T-helper 1 cell treated with Interleukin-12 subunit alpha and Interleukin-12 subunit beta and Interleukin-4 antibody, amounts not matched to agents 30 μg/mL and 1 μg/mL, for 36 hours (primary cell): Measurements from ENCODE around the gene PTPN4.
"Not testable (repeated sequence)": the region's sequence is repeated elsewhere in the genome, so short reads cannot be mapped to it uniquely, and the experiment has no call there.

Experiments used
- H3K27ac Mint-ChIP-seq: one replicate; pipeline ENCODE4 v1.8.0; 2021; ENCODE audit warnings: mild to moderate bottlenecking, mixed read lengths
- H3K27me3 Mint-ChIP-seq: one replicate; pipeline ENCODE4 v1.8.0; 2021; ENCODE audit warnings: low read depth, mixed read lengths
- H3K36me3 Mint-ChIP-seq: one replicate; pipeline ENCODE4 v1.8.0; 2021; ENCODE audit warnings: low read depth, mixed read lengths
- H3K4me1 Mint-ChIP-seq: one replicate; pipeline ENCODE4 v1.8.0; 2021; ENCODE audit warnings: low read depth, mixed read lengths
- H3K4me3 Mint-ChIP-seq: one replicate; pipeline ENCODE4 v1.8.0; 2021; ENCODE audit warnings: mild to moderate bottlenecking, moderate library complexity, mixed read lengths
- H3K9me3 Mint-ChIP-seq: one replicate; pipeline ENCODE4 v1.8.0; 2021; ENCODE audit warnings: mixed read lengths

The PTPN4 gene

DNA sequence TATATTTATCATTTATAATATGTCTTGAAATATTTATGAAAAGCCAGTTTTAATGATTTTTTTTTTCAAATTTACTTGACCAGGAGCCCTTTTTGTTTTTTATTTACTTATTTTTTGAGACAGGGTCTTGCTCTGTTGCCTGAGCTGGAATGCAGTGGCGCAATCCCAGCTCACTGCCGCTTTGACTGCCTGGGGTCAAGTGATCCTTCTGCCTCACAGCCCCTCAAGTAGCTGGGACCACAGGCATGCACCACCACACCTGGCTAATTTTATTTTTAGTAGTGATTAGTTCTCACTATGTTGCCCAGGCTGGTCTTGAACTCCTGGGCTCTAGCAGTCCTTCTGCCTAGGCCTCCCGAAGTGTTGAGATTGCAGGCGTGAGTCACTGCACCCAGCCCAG lies 258.8 kb downstream of the PTPN4 start:
- peaks cover 29% of the 10 kb centered on the region for H3K27me3 Mint-ChIP-seq
- H3K27ac Mint-ChIP-seq = no peak overlapping the region
- H3K9me3 Mint-ChIP-seq = no peaks in the 10 kb centered on the region
- no peaks in the 10 kb centered on the region for H3K36me3 Mint-ChIP-seq
- no peaks in the 10 kb centered on the region for H3K4me1 Mint-ChIP-seq
- H3K4me3 Mint-ChIP-seq = no peak overlapping the region

DNA sequence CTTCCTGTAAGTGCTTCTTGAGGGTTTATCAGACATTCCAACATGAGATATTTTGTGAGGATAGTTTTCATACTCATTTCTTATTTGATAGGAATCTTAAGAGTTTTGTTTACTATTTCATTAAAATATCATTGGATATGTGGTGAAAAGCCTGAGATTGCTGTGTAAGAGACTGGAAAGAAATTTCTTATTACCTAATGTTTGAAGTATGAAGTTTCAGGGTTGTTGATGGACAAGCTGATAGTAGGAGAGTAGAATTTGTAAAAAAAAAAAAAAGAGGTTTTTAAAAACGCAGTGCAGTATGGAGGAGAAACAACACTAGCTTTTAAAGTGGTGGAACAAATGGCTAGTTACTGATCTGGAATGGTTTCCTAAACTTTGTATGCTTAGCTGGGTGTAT lies 260.8 kb downstream of the PTPN4 start:
- peaks cover 8% of the 10 kb centered on the region for H3K9me3 Mint-ChIP-seq
- no peak overlapping the region for H3K27ac Mint-ChIP-seq
- no peaks in the 10 kb centered on the region for H3K4me1 Mint-ChIP-seq
- peaks cover 18% of the 10 kb centered on the region for H3K27me3 Mint-ChIP-seq
- H3K36me3 Mint-ChIP-seq = no peaks in the 10 kb centered on the region
- H3K4me3 Mint-ChIP-seq = no peak overlapping the region

DNA sequence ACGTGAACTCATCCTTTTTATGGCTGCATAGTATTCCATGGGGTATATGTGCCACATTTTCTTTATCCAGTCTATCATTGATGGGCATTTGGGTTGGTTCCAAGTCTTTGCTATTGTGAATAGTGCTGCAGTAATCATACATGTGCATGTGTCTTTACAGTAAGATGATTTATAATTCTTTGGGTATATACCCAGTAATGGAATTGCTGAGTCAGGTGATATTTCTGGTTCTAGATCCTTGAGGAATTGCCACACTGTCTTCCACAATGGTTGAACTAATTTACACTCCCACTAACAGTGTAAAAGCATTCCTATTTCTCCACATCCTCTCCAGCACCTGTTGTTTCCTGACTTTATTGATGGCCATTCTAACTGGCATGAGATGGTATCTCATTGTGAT lies 262.8 kb downstream of the PTPN4 start:
- H3K4me3 Mint-ChIP-seq, H3K27ac Mint-ChIP-seq, H3K4me1 Mint-ChIP-seq, H3K9me3 Mint-ChIP-seq, H3K27me3 Mint-ChIP-seq, H3K36me3 Mint-ChIP-seq: not testable (repeated sequence)

DNA sequence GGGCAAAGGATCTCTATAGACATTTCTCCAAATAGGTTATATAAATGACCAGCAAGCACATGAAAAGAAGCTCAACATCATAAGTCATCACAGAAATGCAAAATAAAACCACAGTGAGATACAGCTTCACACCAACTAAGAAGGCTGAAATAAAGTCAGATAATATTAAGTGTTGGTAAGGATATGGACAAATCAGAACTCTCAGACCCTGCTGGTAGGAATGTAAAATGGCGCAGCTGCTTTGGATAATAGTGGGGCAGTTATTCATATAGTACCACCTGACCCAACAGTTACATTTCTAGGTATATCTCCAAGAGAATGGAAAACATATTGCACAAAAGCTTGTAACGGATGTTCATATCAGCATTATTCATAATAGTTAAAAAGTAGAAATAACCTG lies 267.2 kb downstream of the PTPN4 start:
- H3K27ac Mint-ChIP-seq = no peak overlapping the region
- no peaks in the 10 kb centered on the region for H3K27me3 Mint-ChIP-seq
- H3K4me3 Mint-ChIP-seq = no peak overlapping the region
- H3K36me3 Mint-ChIP-seq = no peaks in the 10 kb centered on the region
- H3K4me1 Mint-ChIP-seq = no peaks in the 10 kb centered on the region
- peaks cover 8% of the 10 kb centered on the region for H3K9me3 Mint-ChIP-seq

DNA sequence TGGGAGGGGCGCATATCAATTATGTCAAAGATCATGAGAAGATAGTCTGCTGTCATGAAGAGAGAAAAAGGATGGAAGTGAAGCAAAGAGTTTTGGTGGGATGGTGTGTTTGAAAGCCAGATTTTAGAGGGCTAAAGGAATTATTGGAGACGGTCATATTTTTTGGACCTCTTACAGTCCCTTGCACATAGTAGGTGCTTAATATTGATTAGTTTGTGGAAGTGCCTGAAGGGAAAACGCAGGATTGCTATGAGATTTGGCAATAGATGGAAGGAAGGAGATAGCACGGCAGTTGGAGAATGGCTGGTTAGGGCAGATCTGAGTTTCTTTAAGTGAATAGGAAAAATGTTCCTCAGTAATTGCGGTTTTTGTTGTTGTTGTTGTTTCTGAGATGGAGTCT lies 269.1 kb downstream of the PTPN4 start:
- no peaks in the 10 kb centered on the region for H3K27me3 Mint-ChIP-seq
- H3K9me3 Mint-ChIP-seq = peaks cover 8% of the 10 kb centered on the region
- no peaks in the 10 kb centered on the region for H3K4me1 Mint-ChIP-seq
- no peak overlapping the region for H3K4me3 Mint-ChIP-seq
- no peaks in the 10 kb centered on the region for H3K36me3 Mint-ChIP-seq
- H3K27ac Mint-ChIP-seq = no peak overlapping the region

DNA sequence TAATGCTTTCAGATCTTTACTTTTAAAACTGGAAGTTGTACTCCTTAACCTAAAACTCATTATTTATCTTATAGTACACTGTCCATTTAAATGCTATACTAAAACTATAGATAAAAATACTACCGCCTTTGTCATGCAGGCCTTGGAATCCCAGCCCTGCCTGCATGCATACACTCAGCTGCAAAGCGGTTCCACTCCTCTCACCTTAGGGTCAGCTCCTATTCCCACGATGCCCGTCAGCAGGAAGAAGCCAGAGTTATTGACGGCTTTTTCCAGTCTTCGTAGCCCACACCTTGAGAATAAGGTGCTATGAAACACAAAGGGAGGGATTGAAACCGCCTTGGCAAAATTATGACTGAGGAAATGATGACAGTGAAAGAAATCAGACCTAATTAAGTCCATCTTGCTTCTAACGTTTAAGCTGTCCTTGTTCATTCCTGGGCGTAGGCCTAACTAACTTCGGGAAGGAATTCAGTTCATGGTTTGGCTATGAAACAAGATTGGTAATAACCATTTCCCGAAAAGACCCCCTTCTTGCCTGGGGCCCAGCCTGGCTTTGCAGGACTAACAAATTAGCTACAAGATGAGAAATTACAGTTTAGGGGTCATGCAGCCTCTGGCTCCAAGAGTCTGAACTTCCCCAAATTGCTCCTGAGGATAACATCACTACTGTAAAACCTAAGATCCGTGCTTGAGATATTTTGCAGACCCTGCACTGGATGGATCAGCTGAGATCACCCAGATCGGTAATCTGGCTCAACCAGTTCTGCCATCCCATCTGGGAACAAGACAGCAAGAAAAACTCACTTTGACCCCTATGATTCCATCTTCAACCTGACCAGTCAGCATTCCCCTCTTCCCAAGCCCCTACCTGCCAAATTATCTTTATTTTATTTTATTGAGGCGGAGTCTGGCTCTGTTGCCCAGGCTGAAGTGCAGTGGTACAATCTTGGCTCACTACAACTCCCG lies 270.2 kb downstream of the PTPN4 start:
- Mint-ChIP-seq H3K27me3 (no peaks in the 10 kb centered on the region), H3K36me3 (no peaks in the 10 kb centered on the region), H3K4me3 (no peak overlapping the region), H3K27ac (no peak overlapping the region), H3K4me1 (no peaks in the 10 kb centered on the region), H3K9me3 (peaks cover 5% of the 10 kb centered on the region)

DNA sequence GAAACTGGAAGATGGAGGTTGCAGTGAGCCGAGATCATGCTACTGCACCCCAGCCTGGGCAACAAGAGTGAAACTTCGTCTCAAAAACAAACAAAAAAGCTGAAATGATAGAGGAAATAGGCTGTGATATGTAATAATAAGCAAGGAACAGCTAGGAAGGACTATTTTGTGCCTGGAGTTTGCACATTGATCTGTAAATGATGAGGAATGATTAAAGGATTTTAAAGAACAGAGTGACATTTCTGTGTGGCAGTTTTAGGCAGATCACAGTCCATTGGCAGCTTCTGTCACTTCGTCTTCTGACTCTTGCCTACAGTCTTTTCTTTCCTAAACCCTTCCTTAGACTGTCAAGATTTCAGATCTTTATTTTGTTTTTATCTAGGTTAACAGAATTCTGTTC lies 272.6 kb downstream of the PTPN4 start:
- Mint-ChIP-seq H3K27me3 (peaks cover 5% of the 10 kb centered on the region), H3K27ac (no peak overlapping the region), H3K9me3 (no peaks in the 10 kb centered on the region), H3K36me3 (no peaks in the 10 kb centered on the region), H3K4me1 (no peaks in the 10 kb centered on the region), H3K4me3 (no peak overlapping the region)
